HG03457 (cell line): Measurements from ENCODE around the gene NMRAL1.

ENCODE experiments used
- ATAC-seq: cut with Tn5 transposase; IDR thresholded peaks from one replicate; pipeline ENCODE4 v1.9.1; 2021; ENCODE audit warnings: moderate number of reproducible peaks; ENCODE audit not compliant: unreplicated experiment

NMRAL1 gene

DNA sequence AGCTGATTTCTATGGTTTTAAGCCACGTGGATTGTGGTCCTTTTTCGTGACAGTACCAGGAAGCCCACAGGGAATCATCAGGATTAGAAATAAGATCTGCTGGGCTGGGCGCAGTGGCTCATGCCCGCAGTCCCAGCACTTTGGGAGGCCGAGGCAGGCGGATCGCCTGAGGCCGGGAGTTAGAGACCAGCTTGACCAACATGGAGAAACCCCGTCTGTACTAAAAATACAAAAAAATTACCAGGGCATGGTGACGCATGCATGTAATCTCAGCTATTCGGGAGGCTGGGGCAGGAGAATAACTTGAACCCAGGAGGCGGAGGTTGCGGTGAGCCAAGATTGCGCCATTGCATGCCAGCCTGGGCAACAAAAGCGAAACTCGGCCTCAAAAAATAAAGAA, 6.5 kb downstream of the NMRAL1 start:
- ATAC-seq: no peak

DNA sequence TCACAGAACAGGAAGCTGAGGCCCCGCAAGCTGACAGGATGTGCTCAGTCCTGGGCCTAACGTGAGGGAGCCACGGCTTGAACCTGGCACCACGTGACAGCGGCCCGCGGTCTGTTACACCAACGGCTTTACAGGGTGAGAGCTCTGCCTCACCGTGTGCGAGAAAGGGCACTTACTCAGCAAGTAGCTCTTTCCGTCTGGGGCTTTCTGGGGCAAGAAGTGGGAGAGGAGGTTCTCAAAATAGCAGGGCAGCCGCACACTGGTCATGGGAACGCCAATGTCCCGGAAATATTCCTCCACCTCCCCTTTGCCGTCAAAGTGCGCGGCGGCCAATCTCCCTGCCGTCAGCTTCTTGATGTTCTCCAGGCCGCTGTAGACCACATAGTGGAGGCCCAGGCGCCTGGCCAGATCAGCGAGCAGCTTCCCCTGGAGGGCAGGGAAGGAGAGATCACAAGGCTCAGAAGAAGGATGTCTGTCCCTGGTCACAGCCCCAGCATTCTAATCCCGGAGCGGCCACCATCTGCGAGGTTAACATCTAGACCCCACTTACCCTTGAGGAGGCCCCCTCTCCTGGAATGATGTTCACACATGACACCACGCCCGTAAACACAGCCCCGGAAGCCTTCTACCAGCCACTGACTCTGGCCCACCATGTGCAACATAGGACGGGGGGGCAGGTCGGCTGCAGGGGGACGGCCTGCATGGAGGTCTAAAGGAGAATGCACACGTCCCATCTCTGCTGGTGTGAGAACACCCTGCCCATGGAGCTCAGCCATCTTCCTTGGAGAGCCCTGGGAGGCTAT, 8.2 kb downstream of the NMRAL1 start:
- no peak for ATAC-seq

DNA sequence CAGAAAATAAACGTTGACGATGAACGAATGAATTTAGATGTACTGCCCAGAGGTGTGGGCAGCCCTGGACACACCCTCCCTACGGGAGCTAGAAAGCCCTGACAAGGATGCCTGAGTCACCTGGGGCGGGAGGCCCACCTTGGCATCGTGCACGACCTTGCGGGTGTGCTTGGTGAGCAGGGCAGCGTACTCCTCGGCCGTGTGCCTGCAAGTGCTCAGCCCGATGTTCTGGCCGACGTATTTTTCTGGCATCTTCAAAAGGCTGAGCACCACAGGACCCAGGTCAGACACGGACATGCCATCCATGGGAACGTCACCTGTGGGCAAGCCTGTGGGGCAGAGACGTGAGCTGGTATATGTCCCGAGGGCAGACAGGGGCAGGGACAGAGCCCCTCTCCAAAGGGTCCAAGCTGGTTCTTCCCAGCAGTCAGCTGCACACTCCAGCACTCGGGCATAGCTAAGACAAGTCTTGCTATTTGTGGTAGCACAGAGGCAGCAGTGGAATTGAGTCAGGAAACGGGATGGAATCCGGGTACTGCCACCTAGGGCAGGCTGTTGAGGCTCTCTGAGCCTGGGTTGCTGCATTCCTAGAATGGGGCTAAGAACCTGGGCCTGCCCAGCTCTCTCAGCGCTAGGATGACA, 10.8 kb downstream of the NMRAL1 start:
- no peak for ATAC-seq

DNA sequence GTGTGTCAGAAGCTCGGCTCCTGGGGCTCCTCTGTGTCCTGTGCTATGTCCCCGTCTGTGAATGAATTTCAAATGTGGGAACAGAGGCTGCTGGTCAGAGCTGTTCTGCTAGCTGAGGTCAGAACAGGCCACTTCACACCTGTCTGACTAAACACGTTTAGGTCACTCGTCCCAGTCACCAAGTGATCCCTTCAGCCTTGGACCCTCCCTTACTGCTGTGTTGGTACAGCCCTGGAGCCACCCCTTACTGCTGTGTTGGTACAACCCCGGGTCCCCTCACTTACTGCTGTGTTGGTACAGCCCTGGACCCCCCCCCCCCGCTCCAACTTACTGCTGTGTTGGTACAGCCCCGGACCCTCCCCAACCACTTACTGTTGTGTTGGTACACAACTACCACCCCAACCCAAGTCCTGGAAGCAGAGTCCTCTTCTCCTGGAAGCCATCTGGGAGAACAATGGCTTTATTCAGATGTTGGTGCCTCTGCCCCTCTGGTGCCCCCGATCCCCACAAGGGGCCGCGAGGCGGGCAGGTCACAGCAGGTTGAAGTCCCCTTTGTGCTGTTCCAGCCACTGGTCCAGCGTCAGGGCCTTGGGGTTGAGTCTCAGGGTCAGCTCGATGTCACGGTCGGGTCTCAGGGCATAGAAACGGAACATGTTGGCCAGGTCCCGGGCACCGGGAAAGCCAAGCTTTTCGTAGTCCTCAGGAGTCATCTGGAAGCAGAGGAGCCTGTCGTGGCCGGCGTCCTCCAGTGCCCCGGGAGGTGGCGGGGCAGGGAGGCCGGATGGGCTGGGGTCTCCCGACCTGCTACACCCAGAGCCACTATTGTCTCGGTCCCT, 13.0 kb downstream of the NMRAL1 start:
- no peak for ATAC-seq

DNA sequence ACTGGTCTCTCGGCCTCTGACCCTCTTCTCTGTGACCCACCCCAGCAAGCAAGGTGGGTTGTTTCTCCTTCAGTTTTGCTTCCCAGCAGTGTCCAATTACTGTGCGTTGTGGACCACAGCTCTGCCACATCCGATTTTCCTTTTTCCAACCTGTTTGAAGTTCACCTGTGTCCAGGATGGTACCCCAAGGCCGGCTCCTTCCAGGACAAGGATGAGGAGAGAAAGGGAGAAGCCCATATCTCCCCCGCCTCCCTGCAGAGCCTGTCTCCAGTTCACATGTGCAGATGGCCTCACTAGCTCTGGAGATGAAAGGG, 13.5 kb downstream of the NMRAL1 start:
- no peak for ATAC-seq

DNA sequence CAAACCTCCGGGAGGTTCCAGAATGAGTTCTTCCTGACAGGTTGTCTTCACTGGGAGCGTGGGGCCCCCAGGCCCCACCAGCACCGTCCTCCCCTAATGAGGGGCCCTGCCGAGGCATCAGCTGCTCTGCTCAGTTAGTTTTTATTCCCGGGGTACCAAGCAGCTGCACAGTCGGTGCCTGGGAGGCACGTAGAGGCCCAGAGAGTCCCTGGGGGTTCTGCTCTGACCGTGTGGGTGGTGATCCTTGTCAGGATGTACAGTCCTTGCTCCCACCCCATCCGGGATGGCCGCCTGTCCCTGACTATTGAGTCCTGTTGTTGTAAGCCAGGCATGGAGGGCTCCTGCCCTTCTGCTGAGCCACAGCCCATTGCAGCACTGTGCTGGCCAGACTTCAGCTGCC, 18.5 kb downstream of the NMRAL1 start:
- no peak for ATAC-seq

DNA sequence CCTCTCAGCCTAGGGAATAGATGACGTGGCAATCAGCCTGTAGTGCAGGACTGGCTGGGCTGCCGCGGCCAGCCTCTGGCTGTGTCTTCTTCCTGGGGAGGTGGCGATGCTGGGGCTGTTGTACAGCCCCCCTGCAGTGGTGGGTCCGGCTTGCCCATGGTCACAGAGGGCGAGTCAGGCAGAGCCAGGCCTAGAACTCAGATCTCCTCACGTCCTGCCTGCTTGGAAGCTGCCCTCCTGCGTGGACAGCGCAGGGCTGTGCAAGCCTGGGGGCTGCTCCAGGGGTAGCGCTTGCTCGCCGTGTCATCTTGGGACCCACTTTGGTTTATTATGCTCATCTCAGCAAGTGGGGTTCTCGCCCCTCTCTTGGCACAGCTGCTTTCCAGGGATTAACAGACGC, 19.3 kb downstream of the NMRAL1 start:
- no peak for ATAC-seq

DNA sequence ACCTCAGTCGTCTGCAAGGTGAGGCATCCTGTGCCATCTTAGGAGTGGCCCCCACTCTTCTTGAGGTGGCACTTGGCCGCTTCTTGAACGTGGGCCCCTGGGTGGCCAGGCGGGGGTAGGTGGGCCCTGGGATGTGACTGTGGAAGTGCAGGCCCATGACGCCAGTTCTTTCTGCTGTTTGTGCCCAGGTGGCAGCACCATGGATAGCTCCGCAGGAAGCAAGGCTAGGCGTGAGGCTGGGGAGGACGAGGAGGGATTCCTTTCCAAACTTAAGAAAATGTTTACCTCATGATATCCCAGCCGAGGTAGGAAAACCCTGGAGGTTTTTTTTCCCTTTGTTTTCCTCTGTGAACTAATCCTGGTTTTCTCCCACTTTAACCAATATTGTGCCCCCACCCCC, 19.8 kb downstream of the NMRAL1 start:
- ATAC-seq: no peak

DNA sequence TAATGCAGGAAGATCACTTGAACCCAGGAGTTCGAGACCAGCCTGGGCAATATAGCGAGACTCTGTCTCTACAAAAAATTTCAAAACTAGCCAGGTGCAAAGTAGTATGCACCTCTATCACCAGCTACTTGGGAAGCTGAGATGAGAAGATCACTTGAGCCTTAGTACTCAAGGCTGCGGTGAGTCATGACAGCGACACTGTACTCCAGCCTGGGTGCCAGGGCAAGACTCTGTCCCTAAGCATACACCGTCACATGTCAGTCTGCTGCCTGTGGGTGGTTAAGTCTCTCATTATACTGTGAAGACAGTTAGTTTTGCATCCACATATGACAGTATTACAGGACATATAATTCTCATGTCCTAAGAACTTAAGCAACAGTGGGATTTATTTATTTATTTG, 21.8 kb downstream of the NMRAL1 start:
- no peak for ATAC-seq

DNA sequence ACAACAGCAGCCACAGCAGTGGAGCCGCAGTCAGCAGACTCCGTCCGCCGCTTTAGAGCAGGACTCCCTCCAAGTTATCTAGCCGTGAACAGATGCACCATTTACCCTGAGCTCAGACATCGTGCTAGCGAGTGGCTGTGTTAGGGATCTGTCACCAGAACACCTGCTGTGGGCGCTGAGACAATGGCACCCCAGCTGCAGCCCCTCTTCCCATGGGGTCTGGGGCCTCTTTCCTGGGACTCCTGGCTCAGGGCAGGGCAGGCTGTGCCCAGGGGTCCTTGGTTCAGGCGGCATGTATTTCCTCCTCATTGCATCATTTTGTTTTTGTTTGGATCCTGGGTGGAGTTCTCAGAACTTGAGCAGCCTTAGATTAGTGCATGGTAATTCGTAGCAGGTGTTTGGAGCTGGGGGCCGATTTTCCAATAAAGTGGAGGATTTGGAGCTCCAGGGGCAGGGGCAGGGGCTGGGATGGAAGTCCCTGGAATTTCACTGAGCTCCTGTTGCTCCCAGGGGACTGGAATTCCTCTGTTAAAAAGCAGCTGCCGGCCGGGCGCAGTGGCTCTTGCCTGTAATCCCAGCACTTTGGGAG, 23.4 kb downstream of the NMRAL1 start:
- ATAC-seq: no peak

DNA sequence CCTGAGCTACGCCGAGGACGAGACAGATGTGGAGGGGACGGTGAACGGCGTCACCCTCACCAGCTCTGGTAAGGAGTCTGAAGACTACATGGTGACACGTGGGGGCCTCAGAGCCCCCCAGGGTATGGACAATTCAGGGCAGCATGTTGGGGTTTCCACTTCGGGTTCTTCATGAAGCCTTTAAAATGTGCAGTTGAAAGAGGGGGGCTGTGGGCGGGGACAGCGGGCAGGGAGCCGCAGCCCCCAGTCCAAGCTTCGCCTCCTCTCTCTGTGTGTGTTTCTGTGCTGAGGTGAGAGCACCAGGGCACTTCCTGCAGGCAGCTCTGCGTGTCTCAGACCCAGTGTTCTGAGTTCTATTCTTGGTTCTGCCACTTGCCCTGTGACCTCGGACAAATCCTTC, 24.0 kb downstream of the NMRAL1 start:
- no peak for ATAC-seq

DNA sequence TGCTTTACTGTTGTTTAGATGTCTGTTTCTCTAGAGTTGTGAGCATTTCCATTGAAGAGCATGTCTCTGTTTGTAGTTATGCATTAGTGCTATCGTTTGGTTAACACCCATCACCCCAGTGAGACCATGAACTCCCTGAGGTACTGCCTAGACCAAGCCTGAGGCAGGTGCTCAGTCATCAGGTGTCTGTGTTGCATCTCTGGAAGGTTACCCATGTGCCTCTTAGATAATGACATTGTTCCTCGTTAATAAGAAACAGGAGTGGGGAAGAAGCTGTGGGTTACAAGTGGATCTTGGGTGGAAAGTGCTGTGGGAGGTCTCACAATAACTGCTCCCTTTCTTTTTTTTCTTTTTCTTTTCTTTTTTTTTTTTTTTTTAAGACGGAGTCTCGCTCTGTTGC, 30.4 kb downstream of the NMRAL1 start:
- ATAC-seq: no peak

DNA sequence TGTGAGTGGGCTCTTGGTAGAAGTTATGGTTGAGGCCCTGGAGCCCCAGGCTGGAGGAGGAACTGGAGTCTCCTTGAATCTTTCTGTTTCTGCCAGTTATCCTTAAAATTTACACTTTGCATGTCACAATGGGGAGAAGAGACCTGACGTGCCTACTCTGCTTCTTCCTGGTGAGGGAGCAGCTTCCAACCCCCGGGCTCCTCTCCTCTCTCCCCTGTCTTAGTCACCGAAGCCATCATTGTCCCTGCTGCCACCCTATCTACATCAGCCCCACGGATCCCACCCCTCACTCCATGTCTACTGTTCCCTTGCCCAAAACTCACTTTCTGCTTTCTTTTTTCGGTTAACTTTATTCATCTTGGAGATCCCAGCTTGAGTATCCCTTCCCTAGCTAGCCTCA, 31.2 kb downstream of the NMRAL1 start:
- ATAC-seq: no peak

DNA sequence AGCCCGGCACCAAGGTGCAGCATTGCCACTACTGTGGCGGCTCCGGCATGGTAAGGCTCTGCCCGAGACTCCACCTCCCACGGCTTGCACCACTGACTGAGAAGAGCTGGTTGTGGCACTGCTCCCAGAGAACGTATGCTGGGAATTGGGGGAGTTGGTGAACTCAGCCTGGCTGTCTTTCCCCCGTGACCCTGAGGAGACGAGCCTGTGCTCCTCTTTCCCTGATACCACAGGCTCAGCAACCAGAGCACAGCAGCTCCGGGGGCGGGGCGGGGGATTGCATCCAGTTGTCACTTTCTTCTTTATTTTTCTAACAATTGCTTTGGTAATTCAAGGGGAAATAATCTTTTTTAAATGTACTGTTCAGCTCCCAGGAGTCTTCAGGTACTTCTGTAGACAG, 32.1 kb downstream of the NMRAL1 start:
- no peak for ATAC-seq

DNA sequence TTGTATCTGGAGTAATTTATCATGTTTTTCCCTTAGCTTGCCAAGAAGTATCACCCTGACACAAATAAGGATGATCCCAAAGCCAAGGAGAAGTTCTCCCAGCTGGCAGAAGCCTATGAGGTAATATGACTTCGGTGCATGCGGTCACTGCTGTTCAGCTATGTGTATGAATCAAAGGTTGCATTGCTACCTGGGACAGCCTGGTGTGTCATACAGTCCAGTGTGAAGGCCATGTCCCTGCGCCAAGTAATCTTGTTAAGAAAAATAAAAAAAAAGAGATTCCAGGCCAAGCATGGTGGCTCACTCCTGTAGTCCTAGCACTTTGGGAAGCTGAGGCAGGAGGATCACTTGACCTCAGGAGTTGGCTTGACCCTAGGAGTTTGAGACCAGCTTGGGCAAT, 37.1 kb downstream of the NMRAL1 start:
- no peak for ATAC-seq

DNA sequence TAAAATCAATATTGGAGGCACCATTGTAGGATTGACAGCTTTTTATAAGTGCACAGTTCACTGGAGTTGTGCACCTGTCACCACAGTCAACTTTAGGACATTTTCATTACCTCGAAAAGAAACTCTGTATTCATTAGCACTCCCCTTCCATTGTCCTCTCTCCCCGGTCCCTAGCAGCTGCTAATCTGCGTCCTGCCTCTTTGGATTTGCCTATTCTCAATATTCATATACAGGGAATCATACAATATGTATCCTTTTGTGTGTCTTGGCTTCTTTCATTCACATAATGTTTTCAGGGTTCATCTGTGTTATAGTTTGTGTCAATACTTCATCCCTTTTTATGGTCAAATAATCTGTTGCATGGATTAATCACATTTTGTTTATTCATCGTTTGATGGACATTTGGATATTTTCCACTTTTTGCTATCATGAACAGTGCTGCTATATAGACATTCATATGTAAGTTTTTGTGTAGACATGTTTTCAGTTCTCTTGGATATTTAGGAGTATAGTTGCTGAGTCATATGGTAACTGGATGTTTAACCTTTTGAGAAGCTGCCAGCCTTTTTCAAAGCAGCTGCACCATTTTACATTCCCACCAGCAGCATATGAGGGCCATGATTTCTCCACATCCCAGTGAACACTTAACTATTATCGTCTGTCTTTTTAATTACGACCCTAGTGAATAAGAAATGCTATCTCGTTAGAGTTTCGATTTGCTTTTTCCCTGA, 38.9 kb downstream of the NMRAL1 start:
- ATAC-seq: no peak

DNA sequence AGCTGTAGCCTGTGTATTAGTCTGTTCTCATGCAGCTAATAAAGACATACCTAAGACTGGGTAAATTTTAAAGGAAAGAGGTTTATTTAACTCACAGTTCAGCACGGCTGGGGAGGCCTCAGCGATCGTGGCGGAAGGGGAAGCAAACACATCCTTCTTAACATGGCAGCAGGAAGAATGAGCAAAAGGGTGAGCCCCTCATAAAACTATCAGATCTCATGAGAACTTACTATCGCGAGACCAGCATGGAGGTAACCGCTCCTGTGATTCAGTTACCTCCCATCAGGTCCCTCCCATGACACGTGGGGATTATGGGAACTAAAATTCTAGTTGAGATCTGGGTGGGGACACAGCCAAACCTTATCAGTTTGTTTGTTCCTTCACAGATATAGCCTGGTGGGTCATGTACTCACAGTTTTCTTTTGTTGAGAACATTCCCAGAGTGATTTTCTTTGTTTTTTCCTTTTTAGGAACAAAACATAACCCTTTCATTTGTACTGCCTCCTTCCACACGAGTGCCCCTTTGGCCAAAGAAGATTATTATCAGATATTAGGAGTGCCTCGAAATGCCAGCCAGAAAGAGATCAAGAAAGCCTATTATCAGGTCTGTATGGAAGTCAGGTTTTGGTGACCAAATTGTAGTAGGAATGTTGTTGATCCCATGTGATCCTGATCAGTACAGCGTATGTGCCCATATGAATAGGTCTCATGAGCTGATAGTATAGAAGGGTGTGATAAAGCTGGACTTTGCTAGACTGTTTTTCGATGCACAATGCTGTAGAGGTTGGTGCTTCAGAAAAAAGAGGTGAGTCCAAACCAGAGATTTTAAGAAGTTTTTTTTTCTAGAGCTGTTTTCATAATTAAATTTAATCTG, 40.3 kb downstream of the NMRAL1 start:
- ATAC-seq: no peak

DNA sequence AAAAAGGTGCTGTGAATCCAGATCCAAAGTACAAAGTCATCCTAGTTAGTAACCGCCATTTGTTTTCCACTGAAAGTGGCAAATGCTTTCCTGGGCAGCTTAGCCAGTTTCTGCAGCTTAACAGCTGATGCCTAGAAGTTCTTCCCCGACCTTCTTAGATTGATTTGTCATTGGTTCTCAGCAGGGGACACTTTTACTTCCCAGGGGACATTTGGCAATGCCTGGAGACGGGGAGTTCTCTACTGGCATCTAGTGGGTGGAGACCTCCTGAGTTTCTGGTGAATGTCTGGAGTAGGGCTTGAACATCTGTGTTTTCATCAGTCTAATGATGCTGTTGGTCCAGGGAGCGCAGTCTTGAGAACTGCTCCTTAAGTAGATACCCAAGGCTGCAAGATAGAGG, 41.2 kb downstream of the NMRAL1 start:
- no peak for ATAC-seq

DNA sequence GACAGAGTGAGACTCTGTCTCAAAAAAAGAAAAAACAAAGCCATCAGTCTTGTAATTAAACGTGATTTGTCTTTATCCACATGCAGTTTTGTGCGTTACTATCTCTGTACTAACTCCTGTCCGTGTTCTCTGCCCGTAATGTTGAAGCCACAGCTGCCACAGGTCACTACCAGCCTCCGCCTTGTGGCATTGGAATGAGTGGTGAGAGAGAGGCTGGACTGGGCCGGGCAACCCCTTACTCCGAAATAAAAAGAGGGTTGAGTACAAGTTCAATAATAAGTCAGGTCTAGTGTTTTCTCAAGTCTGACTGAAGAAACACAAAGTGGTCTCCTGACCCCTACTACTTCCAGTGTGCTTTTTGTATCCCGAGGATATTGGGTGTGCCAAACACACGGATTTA, 43.4 kb downstream of the NMRAL1 start:
- no peak for ATAC-seq

DNA sequence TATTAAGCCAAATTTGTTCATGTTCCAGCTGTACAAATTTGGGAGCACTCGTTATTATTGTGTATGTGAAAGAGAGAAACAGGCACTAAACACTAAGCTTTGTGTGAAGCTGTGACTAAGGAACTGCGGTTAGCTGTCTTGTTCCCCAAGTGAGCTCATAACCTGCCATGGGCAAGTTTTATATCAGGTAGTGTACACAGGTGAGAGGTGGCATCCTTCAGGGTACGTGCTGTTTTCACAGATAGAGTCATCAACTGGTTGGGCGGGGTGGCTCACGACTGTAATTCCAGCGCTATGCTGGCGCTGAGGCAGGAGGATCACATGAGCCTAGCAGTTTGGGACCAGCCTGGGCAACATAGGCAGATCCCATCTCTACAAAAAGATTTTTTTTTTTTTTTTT, 45.9 kb downstream of the NMRAL1 start:
- ATAC-seq: no peak
